ENCODE measurements around the gene FKBP2. TPM values are rescaled to one million over a fixed set of nuclear protein-coding genes. Genes with fewer than 3 reads are reported as not detected.

FKBP2 gene
- total RNA-seq, 1 donor from 2014 or later = 31.4 TPM

GRCh38 chr11:64278576-64279190, 37.8 kb downstream of the FKBP2 start:
- TF ChIP-seq CTCF (IDR thresholded peaks at IDR 0.05; ENCODE audit: partially characterized antibody, unreplicated experiment) = no peak
- no peak for DNase-seq
- H3K9me3 Mint-ChIP-seq (ENCODE audit: unreplicated experiment) = peaks cover 2% of the 10 kb centered on the region
- no peaks in the 10 kb centered on the region for H3K36me3 Mint-ChIP-seq (ENCODE audit: unreplicated experiment)
- H3K27ac Mint-ChIP-seq (ENCODE audit: unreplicated experiment) = no peak overlapping the region
- H3K4me1 Mint-ChIP-seq (ENCODE audit: low read depth, unreplicated experiment) = peaks cover 3% of the 10 kb centered on the region
- peak overlapping the region; percentile 8 for H3K4me3 Mint-ChIP-seq (ENCODE audit: unreplicated experiment)
- H3K27me3 Mint-ChIP-seq (ENCODE audit: unreplicated experiment) = peaks cover 2% of the 10 kb centered on the region

GRCh38 chr11:64281957-64282770, 41.3 kb downstream of the FKBP2 start:
- no peak overlapping the region for H3K27ac Mint-ChIP-seq (ENCODE audit: unreplicated experiment)
- H3K27me3 Mint-ChIP-seq (ENCODE audit: unreplicated experiment) = peaks cover 2% of the 10 kb centered on the region
- no peaks in the 10 kb centered on the region for H3K36me3 Mint-ChIP-seq (ENCODE audit: unreplicated experiment)
- peaks cover 7% of the 10 kb centered on the region for H3K9me3 Mint-ChIP-seq (ENCODE audit: unreplicated experiment)
- no peak overlapping the region for H3K4me3 Mint-ChIP-seq (ENCODE audit: unreplicated experiment)
- TF ChIP-seq CTCF (IDR thresholded peaks at IDR 0.05; ENCODE audit: partially characterized antibody, unreplicated experiment) = no peak
- peaks cover 8% of the 10 kb centered on the region for H3K4me1 Mint-ChIP-seq (ENCODE audit: low read depth, unreplicated experiment)
- no peak for DNase-seq

- TF ChIP-seq CTCF (IDR thresholded peaks at IDR 0.05; ENCODE audit: partially characterized antibody, unreplicated experiment) = no peak
- Mint-ChIP-seq H3K4me1 (ENCODE audit: low read depth, unreplicated experiment) (peaks cover 8% of the 10 kb centered on the region), H3K27me3 (ENCODE audit: unreplicated experiment) (peaks cover 2% of the 10 kb centered on the region), H3K36me3 (ENCODE audit: unreplicated experiment) (no peaks in the 10 kb centered on the region), H3K9me3 (ENCODE audit: unreplicated experiment) (peaks cover 8% of the 10 kb centered on the region), H3K4me3 (ENCODE audit: unreplicated experiment) (peak overlapping the region; percentile 34), H3K27ac (ENCODE audit: unreplicated experiment) (no peak overlapping the region)
- no peak for DNase-seq
Observed at GRCh38 chr11:64283092-64283491, 42.2 kb downstream of the FKBP2 start.

GRCh38 chr11:64284048-64284961, 43.4 kb downstream of the FKBP2 start, which contains the start of gene BAD:
Gene BAD (minus strand): TSS chr11:64284665. CDS start chr11:64284368, 297 bp downstream.
- TF ChIP-seq CTCF (IDR thresholded peaks at IDR 0.05; ENCODE audit: partially characterized antibody, unreplicated experiment) = no peak
- H3K9me3 Mint-ChIP-seq (ENCODE audit: unreplicated experiment) = peaks cover 8% of the 10 kb centered on the region
- H3K4me1 Mint-ChIP-seq (ENCODE audit: low read depth, unreplicated experiment) = peaks cover 8% of the 10 kb centered on the region
- no peaks in the 10 kb centered on the region for H3K36me3 Mint-ChIP-seq (ENCODE audit: unreplicated experiment)
- DNase-seq = peak; percentile 96
- H3K27me3 Mint-ChIP-seq (ENCODE audit: unreplicated experiment) = peaks cover 2% of the 10 kb centered on the region
- peak within 1 kb of the TSS; percentile 87 for H3K4me3 Mint-ChIP-seq (ENCODE audit: unreplicated experiment)
- no peak within 1 kb of the TSS for H3K27ac Mint-ChIP-seq (ENCODE audit: unreplicated experiment)

Data from glutamatergic neuron (in vitro differentiated cells).